Neuron (in vitro differentiated cells): ENCODE results near the gene RGS19.

Experiments used
- H2AFZ ChIP-seq: one replicate; pipeline ENCODE4 v1.6.1; 2013; ENCODE audit warnings: low read depth, mild to moderate bottlenecking, inconsistent platforms, low read length, moderate library complexity
- H3K27me3 ChIP-seq: one replicate; pipeline ENCODE4 v1.6.1; 2013; ENCODE audit warnings: low read length; ENCODE audit not compliant: insufficient read depth
- H3K36me3 ChIP-seq: one replicate; pipeline ENCODE4 v1.6.1; 2013; ENCODE audit warnings: low read length; ENCODE audit not compliant: insufficient read depth
- H3K4me1 ChIP-seq: one replicate; pipeline ENCODE4 v1.6.1; 2013; ENCODE audit warnings: low read length; ENCODE audit not compliant: insufficient read depth
- H3K4me3 ChIP-seq: 2 replicates; pipeline ENCODE4 v1.5.1; 2013; ENCODE audit warnings: mild to moderate bottlenecking, low read length, moderate library complexity
- H3K9me3 ChIP-seq: one replicate; pipeline ENCODE4 v1.6.1; 2013; ENCODE audit warnings: low read length

Gene RGS19

DNA sequence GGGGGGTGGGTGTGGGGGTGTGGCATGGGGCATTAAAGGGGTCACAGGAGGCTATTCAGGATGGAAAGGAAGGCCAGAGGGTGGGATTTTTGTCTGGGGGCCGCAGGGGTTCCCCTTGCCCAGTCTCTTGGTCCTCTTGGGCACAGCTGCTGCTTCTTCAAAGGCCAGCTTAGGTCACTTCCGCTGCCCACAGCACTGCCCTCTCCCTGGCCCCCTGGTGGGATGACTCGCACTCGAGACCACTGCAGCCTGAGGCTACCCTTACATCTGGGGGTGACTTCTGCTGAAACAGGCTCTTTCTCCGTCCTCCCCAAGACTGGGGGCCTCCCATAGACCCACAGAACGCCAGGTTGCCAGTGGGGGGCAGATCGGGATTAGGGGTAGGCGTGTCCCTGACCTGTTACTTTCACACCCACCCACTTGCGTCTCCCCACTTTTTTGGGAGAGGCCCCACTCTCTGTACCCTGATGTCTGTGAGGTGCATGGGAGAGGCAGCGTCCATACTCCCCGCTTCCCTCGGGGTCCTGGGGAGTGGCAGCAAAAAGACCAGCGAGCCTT lies 3.6 kb upstream of the RGS19 start:
- H3K4me3 ChIP-seq = no peak overlapping the region
- no peaks in the 10 kb centered on the region for H3K36me3 ChIP-seq
- H3K4me1 ChIP-seq = peaks cover 61% of the 10 kb centered on the region
- peaks cover 13% of the 10 kb centered on the region for H3K9me3 ChIP-seq
- no peak overlapping the region for H2AFZ ChIP-seq
- H3K27me3 ChIP-seq = peaks cover 39% of the 10 kb centered on the region

DNA sequence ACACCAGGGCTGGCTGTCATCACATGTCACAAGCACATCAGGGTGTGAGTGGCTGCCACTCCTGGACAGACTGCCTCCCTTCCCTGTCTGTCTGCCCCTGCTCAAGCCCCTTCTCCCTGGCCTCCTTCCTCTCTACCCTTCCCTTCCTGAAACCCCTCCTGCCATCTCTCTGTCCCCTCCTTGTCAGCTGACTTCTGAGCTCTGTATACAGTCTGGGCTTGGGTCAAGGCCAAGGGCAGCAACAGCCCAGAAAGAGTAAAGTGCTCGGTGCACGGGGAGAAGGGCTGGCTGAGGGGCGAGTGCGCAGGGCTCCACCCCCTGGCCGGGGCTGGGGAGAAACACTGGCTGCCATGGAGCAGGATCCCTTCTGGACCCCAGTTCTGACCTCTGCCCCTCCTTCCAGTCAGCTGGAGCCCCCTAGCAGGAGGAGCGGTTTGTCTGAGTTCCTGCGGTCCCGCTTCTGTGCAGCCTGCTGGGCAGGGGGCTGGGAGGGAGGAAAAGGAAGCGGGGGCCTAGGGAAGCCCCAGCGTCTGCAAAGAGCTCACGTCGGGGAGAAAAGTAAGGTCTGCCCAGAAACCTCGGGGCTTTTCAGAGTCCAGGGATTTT lies 2.9 kb upstream of the RGS19 start:
- Histone ChIP-seq H3K9me3 (peaks cover 12% of the 10 kb centered on the region), H3K4me3 (no peak overlapping the region), H3K27me3 (peaks cover 39% of the 10 kb centered on the region), H3K4me1 (peaks cover 63% of the 10 kb centered on the region), H2AFZ (no peak overlapping the region), H3K36me3 (no peaks in the 10 kb centered on the region)

DNA sequence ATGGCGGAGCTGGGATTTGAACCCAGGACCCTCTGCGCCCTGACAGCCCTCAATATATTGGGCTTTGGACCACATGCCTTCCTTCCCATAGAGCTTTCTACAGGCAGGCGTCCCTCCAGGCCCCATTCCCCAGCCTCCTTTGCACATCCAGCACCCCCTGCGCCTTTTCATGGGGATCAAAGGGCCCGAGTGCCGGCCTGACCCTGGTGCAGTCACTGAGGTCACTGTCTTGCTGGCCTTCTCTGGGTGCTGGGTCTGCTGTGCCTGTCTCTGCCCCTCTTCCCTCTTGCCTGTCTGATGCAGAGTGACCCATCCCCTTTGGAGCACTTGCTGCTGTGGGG lies 2.3 kb upstream of the RGS19 start:
- Histone ChIP-seq H3K27me3 (peaks cover 36% of the 10 kb centered on the region), H3K9me3 (peaks cover 8% of the 10 kb centered on the region), H2AFZ (no peak overlapping the region), H3K36me3 (no peaks in the 10 kb centered on the region), H3K4me3 (no peak overlapping the region), H3K4me1 (peaks cover 63% of the 10 kb centered on the region)

DNA sequence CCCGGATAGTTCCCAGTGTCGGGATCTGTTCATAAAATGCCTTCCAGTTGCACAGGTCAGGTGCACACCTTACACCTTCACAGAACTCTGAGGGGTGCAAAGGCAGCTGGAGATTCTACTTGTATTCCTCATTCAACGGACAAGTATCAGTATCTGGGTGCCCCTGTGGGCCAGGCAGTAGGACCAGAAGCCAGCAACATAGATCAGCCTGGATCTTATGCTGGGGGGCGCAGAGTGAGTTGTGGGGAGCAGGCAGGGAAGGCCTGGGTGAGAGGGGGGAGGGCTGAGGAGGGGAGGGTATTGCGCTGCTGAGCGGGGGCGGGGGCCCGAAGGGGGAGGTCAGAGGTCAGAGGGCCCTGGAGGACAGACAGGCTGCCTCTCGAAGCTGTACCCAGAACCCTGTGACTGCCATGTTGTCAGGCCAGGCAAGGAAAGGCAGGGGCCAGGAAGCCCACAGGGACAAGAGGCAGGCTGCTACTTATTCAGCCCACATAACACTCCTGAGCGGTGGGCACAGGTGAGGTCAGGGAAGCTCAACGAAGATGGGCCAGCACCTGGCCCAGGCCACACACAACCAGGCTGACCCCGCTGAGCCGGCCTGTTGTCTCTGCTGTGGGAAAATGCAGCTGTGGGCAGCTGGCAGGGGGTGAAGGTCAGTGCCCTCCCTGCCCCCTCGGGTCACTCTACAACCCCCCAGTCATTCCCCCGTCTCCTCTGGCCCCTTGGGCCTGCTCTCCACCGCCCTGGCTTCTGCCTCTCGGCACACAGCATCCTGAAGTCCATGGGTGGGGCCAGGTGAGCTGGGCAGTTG lies 1.7 kb upstream of the RGS19 start:
- peaks cover 5% of the 10 kb centered on the region for H3K9me3 ChIP-seq
- no peak overlapping the region for H2AFZ ChIP-seq
- no peaks in the 10 kb centered on the region for H3K36me3 ChIP-seq
- H3K27me3 ChIP-seq = peaks cover 31% of the 10 kb centered on the region
- peak overlapping the region; percentile 54 for H3K4me3 ChIP-seq
- H3K4me1 ChIP-seq = peaks cover 63% of the 10 kb centered on the region

DNA sequence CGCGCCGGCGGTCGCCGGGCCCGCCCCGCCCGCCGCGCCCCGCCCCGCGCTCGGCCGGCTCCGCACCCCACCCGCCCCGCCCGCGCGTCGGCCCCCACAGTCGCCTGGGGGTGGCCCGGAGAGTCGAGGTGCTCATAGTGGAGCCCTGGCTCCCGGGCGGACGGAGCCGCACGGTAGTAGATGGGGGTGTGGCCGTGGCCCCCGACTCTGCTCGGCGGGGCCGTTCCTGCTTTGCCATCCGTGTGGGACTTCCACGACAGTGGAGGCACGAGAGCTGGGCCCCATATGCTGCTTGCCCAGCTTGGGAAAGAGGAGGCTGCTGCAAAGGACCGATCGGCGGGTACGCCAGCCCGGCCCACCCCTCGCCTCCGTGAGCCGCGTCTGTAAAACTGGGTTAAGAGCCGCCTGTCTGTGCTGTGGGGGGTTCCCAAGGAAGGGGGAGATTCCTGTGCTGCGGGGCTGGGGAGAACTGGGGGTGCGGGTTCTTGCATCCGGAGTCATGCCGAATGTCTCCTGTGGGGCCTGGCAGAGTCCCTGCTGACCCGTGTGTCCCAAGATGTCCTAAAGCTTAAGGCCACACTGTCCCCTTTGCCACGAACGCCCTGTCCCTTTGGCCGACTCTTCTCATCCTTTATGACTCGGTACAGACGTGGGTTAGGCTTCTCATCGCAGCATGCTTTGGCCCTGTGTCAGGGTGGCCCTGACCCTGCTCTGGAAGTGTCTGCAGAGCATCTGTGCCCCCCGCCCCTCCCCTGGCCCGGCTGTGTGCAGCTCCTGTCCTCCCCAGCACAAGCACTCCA lies 895 bp upstream of the RGS19 start, which contains the start of gene OPRL1:
OPRL1 (plus strand) TSS at position 70 of the 800 bp plus-strand sequence. CDS start 12,639 bp downstream, outside the sequence.
- peak within 1 kb of the TSS; percentile 54 for H3K4me3 ChIP-seq
- no peaks in the 10 kb centered on the region for H3K36me3 ChIP-seq
- peaks cover 23% of the 10 kb centered on the region for H3K27me3 ChIP-seq
- no peaks in the 10 kb centered on the region for H3K9me3 ChIP-seq
- peaks cover 63% of the 10 kb centered on the region for H3K4me1 ChIP-seq
- H2AFZ ChIP-seq = peak within 1 kb of the TSS; percentile 66

DNA sequence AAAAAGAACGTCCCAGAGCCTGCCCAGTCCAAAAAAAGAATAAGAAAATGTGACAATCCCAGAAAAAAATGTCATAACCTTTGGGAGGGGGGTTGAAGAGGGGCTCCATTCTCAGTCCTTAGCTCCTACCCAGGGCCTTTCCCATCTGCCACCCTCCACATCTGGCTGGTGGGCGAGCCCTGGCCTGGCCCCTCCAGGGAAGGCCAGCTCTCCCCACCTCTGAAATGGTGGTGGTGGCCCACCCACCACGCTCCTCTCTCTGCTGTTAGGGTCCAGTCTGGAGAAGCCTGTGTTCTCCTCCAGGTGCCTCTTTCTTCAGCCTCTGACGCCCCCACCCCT lies 415 bp downstream of the RGS19 start:
- H2AFZ ChIP-seq = peak overlapping the region; percentile 66
- no peaks in the 10 kb centered on the region for H3K9me3 ChIP-seq
- H3K4me3 ChIP-seq = peak overlapping the region; percentile 54
- no peaks in the 10 kb centered on the region for H3K36me3 ChIP-seq
- H3K4me1 ChIP-seq = peaks cover 54% of the 10 kb centered on the region
- peaks cover 10% of the 10 kb centered on the region for H3K27me3 ChIP-seq

DNA sequence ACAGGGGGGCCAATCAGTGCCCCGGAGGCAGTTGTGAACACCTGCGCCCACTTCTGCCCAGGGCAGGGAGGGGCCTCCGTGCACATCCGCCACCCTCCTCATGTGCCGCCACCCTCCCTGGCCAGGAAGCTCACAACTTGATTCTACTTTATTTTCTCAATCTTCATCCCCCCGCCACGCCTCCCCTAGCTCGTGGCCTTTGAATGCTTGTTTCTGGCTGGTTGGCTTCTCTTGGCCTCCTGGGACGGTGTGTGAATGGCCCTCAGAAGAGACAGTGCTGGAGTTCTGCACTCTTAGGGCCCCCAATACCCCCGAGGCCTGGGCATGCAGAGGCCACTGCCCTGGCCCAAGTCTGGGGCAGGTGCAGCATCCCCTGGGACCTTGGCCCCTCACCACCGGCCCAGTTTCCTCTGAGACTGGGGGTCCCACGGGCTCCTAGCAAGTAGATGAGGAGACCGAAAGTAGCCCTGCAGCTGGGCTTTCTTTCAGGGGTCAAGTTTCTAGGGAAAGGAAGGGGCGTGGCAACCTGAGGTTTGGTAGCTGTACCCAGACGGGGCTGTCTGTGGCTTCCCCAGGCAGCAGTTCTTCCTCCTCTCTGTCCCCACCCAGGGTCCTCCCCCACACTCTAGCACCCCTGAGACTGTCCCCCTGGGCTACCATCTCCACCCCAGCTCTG lies 1.3 kb downstream of the RGS19 start:
- no peaks in the 10 kb centered on the region for H3K36me3 ChIP-seq
- no peak overlapping the region for H3K4me3 ChIP-seq
- H3K9me3 ChIP-seq = no peaks in the 10 kb centered on the region
- no peak overlapping the region for H2AFZ ChIP-seq
- peaks cover 3% of the 10 kb centered on the region for H3K27me3 ChIP-seq
- H3K4me1 ChIP-seq = peaks cover 47% of the 10 kb centered on the region

DNA sequence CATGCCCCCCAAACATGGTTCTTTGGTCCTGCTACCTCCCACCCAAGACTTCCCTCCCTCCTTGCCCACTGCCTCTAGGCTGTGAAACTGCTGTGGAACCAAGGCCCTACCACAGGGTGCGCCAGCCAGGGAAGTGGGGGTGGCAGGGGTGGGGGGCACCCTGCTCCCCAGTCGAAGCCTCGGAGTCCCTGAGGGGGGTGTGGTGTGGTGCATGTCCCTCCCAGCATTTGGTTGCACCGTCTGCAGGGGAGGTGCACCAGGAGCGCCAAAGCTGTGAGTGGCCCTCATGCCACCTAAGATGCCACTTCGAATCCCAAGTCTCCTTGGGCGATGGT lies 1.8 kb downstream of the RGS19 start:
- no peaks in the 10 kb centered on the region for H3K27me3 ChIP-seq
- peaks cover 42% of the 10 kb centered on the region for H3K4me1 ChIP-seq
- H2AFZ ChIP-seq = no peak overlapping the region
- no peaks in the 10 kb centered on the region for H3K36me3 ChIP-seq
- H3K4me3 ChIP-seq = no peak overlapping the region
- no peaks in the 10 kb centered on the region for H3K9me3 ChIP-seq

DNA sequence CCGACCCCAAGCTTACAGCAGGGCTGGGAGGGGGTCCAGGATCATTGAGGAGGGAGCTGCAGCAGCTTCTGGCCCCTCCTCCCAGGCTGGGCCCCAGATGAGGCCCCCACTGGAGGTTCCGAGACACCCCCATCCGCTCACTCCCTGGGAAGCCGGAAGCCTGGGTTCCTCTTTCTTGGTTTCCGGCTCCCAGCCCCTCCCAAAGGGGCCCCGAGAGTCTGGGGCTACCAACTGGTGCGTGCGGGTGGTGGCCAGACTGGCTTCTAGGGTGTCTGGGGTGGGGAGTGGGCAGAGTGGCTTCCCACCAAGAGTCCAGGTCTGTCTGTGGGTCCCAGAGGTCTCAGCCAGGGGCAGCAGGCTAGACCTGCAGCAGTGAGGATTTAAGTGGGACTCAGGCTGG lies 2.2 kb downstream of the RGS19 start:
- H2AFZ ChIP-seq = no peak overlapping the region
- H3K4me1 ChIP-seq = peaks cover 38% of the 10 kb centered on the region
- peaks cover 2% of the 10 kb centered on the region for H3K36me3 ChIP-seq
- no peak overlapping the region for H3K4me3 ChIP-seq
- H3K9me3 ChIP-seq = no peaks in the 10 kb centered on the region
- H3K27me3 ChIP-seq = no peaks in the 10 kb centered on the region

DNA sequence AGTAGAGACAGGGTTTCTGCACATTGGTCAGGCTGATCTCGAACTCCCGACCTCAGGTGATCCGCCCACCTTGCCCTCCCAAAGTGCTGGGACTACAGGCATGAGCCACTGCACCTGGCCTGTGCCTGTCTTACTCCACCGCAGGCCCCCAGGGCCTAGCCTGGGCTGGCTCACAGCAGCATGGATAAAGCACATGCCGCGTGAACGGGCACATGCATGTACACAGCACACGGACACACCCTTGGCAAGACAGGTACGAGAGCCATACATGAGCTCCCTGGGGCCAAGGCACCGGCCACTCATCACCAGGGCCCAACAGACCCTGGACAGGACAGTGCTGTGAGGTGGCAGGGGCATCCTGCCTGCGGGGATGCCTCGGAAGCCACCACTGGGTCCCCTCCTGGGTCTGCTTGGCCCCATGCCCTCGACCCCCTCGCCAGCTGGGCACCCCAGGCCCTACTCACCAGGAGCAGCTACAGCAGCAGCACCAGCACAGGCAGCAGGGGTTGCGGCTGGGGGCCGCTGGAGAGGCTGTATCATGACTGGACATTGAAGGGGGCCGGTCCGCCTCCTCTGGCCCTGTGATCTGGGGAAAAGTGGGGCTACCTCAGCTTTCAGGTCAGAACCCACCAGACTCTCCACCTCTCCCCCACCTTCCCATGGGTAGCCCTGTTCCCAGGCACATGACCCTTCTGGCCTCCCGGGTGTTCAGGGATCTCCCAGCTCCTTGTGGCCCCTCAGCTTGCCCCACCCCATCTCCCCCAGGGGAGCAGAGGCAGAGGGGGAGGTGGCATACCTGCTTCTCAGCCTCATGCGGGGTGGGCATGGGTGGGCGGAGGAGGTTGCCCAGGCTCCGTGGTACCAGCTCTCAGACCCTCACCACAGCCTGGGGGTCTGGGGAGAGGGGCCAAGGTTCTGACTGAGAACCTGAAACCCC lies 3.0 kb downstream of the RGS19 start:
- Histone ChIP-seq H3K27me3 (no peaks in the 10 kb centered on the region), H3K9me3 (no peaks in the 10 kb centered on the region), H3K4me3 (no peak overlapping the region), H3K36me3 (peaks cover 9% of the 10 kb centered on the region), H2AFZ (no peak overlapping the region), H3K4me1 (peaks cover 30% of the 10 kb centered on the region)

DNA sequence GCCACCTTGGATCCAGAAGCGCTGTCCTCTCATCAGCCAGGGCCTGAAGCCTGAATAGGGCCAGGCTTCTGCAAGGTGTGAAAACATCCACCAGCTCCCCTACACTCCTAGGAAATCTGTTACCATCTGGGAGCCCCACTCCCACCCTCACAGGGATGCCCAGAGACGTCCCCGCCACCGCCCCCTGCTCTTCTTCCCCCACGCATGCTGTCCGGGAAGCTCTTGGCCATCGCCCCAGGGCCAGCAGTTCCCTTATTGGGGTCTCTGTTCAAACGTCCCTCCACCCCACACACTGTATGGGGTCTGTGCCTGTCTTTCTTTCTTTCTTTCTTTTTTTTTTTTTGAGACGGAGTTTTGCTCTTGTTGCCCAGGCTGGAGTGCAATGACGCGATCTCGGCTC lies 3.8 kb downstream of the RGS19 start:
- Histone ChIP-seq H3K4me3 (no peak overlapping the region), H2AFZ (no peak overlapping the region), H3K9me3 (no peaks in the 10 kb centered on the region), H3K36me3 (peaks cover 9% of the 10 kb centered on the region), H3K27me3 (no peaks in the 10 kb centered on the region), H3K4me1 (peaks cover 24% of the 10 kb centered on the region)

DNA sequence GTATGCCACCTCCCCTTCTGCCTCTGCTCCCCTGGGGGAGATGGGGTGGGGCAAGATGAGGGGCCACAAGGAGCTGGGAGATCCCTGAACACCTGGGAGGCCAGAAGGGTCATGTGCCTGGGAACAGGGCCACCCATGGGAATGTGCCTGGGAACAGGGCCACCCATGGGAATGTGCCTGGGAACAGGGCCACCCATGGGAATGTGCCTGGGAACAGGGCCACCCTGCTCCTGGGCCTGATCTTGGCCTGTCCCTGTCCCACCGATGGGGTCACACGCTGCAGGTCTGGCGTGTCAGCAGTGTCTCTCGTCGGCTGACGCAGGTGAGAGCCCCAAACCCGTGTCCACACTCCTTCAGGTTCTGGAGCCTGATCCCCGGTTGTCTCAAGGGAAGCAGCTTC lies 4.4 kb downstream of the RGS19 start:
- Histone ChIP-seq H3K4me1 (peaks cover 18% of the 10 kb centered on the region), H3K27me3 (no peaks in the 10 kb centered on the region), H3K9me3 (no peaks in the 10 kb centered on the region), H2AFZ (no peak overlapping the region), H3K36me3 (peaks cover 9% of the 10 kb centered on the region), H3K4me3 (no peak overlapping the region)
